GM21825 (cell line): ENCODE results near the gene LMBRD1.
A peak's percentile ranks its signal among the peaks of the same experiment; 100 is the strongest.
"Not testable (repeated sequence)": the region's sequence is repeated elsewhere in the genome, so short reads cannot be mapped to it uniquely, and the experiment has no call there.

Experiments
- ATAC-seq: cut with Tn5 transposase; IDR thresholded peaks from one replicate; pipeline ENCODE4 v1.9.1; 2021; ENCODE audit warnings: mild to moderate bottlenecking, moderate library complexity; ENCODE audit not compliant: unreplicated experiment

LMBRD1 gene

GRCh38 chr6:69798796-69799195, 2.0 kb upstream of the LMBRD1 start:
- ATAC-seq, result not testable (repeated sequence)

- peak; percentile 29 for ATAC-seq
Observed at GRCh38 chr6:69796073-69796641, 653 bp downstream of the LMBRD1 start.

DNA sequence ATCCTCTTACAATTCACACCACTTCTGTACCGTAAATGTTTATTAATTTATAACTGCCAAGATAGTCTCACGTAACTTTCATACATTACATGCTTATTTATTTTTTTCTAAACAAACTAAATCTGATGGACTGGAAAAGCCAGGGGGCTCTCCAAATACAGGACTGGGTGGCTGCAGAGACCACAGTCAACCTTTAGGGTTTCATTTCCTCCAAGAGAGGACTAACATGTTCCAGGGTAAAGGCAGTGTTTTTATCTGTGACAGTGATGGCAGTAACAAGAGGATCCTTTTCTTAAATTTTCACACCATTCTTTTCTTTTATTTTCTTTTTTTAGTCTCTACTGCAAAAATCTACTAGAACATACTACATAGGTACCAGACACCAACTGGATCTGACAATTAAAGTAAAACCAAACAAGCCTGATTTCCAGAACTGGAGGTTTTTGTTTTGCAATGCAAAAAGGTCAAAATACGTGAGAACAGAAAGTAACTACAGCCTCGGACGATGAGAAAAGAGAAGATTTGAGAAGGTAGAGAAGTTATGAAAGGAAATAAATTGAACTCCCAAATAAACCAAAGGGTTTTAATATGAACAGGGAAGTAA, 1.2 kb downstream of the LMBRD1 start:
- ATAC-seq, result peak; percentile 44

DNA sequence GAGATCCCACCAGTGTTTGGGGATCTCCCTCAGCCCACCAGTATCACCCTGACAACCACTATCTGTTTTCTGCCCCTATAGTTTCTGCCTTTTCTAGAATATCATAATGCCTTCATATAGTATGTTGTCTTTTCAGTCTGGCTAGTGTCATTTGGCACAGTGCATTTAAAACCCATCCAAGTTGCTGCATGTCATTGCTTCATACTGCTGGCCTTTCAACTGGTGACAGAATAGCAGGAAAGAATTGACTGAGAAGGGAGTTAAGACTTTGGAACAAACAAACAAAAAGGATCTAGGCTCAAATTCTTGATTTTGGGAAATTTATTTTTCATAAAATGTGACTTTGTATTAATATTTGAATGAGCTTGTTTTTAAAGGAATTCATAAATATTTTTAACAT, 4.5 kb downstream of the LMBRD1 start:
- no peak for ATAC-seq

DNA sequence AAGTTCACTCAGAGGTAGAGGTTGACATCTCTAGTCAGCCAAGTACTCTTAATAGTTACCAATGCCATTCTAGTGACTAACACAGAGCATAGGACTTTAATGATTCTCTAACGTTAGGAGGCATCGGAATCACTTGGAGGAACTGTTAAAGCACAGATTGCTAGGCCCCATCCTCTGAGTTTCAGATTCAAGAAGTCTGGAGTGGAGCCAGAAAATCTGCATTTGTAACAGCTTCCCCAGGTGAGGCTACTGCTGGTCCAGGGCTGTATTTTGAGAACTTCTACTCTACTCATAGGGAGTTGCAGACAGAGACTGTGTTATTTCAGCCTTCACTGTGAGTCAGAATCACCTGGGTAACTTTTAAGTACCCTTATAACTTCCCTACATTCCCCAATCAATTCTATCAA, 5.7 kb downstream of the LMBRD1 start:
- peak; percentile 44 for ATAC-seq

GRCh38 chr6:69790629-69791028, 6.2 kb downstream of the LMBRD1 start:
- peak; percentile 1 for ATAC-seq

DNA sequence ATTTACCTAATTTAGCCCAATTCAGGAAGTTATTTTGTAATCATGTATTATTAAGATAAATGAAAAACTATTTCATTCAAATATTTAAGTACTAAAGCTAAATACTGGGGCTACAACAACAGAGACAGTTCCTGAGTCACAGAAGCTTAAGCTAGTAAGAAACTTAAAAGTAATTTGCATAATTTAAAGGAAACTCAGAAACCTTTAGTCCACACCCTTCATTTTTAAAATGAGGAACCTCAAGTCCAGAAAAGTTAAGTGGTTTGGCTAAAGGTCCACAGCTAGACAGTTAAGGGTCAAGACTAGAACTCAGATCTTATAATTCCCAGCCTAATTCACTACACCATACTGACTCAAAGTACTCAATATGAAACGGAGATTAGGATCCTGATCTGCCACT, 7.2 kb downstream of the LMBRD1 start:
- no peak for ATAC-seq

DNA sequence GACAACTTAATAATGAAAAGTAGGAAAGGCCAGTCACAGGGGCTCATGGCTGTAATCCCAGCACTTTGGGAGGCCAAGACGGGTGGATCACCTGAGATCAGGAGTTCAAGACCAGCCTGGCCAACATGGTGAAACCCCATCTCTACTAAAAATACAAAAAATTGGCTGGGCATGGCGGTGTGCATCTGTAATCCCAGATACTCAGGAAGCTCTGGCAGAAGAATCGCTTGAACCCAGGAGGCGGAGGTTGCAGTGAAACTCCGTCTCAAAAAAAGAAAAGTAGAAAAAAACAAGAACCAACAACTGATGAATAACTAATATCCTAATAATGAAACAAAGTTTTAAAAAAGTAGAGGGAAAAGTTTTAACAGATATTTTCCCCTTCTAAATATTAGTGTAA, 9.4 kb downstream of the LMBRD1 start:
- not testable (repeated sequence) for ATAC-seq

DNA sequence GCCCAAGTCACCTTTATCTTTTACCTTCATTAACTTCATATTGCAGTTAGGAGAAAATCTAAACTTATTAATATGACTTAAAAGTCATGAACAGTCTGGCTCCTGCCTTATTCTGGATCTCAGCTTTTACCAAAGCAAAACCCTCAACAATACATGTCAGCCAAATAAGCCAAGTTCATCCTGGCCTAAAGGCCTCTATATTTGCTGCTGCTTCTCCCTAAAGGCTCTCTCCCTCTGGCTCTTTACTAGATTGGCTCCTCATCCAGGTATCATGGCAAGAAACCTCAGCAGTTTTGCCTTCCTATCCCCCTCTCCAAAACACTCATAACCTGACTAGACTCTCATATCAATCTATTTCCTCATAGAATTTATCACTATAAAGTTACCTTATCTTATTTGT, 11.1 kb downstream of the LMBRD1 start:
- no peak for ATAC-seq

- peak; percentile 74 for ATAC-seq
Observed at GRCh38 chr6:69784595-69785377, 12.0 kb downstream of the LMBRD1 start.

- ATAC-seq, result no peak
Observed at GRCh38 chr6:69783108-69783507, 13.7 kb downstream of the LMBRD1 start.

DNA sequence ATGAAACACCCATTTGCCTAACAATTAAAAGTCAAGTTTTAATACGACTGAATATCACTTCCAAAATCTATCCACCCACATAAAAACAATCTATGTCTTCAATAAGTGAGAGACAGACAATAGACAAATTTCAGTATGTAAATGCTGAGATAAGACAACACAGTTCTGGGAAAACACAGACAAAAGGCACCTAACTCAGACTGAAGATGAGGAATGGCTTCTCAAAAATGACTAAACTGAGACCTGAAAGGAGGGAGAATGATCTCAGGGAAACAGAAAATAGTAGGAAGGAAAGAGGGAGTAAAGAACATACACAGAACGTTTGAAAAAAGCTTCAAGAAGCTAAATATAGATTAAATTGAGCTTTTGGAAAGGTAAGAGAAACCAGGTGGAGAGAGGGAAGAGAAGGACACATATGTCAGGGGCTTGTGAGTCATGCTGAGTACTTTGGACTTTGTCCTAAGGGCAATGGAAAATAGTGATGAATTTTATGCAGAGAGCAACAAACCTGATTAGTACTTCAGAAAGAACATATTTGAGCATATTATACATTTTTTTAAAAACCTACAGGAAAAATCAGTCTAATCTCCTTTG, 16.1 kb downstream of the LMBRD1 start:
- ATAC-seq, result no peak

- no peak for ATAC-seq
Observed at GRCh38 chr6:69775941-69776340, 20.9 kb downstream of the LMBRD1 start.

- ATAC-seq, result no peak
Observed at GRCh38 chr6:69775585-69775849, 21.3 kb downstream of the LMBRD1 start.

DNA sequence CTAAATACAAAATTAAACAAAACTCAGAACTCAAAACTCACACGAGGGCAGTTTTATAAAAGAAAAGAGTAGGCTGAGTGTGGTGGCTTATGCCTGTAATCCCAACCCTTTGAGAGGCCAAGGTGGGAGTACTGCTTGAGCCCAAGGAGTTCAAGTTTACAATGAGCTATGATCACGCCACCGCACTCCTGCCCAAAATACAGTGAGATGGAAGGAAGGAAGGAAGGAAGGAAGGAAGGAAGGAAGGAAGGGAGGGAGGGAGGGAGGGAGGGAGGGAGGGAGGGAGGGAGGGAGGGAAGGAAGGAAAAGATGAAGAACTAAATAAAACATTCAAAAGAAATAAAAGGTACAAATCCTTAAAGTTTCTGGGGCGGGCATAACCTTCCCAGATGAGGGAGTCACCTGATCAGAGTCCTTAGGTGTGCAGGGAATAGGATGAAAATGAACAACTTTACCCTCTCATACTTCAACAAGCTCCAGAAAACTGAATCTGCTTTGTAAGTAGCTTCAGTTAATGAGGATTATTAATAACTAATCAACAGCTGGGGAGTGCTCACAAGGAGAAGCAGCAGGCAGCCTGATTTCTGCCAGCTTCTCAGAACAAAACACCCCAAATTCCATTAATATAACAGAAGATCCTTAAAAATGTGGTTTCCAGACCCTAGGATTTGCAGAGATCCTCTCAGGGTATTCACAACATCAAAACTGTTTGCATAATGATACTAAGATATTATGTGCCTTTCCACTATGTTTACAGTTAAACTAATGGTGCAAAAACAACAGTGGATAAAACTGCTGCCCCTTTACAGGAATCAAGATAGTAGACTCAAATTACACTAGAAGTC, 21.8 kb downstream of the LMBRD1 start:
- ATAC-seq, result no peak

DNA sequence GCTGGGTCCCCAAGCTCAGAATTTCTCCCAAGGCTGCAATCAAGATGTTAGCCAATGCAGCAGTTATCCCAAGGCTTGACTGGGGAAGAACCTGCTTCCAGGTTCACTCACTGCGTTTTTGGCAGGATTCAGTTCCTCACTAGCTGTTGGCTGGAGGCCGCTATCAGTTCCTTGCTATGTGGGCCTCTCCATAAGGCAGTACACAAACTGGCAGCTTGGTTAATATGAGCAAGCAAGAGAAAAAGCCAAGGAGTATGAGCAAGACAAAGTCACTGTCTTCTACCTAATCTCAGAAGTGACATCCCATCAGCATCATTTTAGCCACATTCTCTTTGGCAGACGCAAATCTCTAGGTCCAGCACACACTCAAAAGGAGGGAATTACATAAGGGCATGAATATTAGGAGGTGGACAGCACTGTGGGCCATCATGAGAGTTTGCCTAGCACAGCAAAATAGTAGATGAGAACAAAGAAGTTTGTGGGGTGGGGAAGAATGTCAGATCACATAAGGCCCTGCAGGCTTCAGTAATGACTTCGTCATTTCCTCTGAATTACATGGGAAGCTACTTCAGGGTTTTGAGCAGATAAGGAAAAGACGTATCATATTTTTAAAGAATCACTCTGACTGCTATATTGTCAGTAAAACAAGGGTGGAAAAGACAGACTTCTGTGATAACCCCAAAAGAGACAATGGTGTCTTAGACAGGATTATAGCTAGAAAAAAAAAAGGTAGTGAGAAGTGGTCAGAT, 25.5 kb downstream of the LMBRD1 start:
- ATAC-seq, result no peak

DNA sequence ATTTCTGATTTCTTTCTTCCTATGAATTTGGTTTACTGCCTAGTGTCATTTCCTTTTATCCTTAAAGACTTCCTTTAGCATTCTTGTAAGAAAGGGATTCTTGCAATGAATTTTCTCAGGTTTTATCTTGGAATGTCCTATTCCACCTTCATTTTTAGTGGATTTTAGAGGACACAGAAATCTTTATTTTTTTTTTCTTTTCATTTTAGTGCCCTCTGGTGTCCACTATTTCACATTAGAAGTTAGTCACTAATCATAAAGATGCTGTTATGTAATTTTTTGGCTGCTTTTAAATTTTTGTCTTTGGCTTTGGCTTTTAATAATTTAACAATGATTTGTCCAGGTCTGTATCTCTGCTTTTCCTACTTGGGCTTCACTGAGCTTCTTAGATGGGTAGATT, 28.1 kb downstream of the LMBRD1 start:
- no peak for ATAC-seq

- ATAC-seq, result no peak
Observed at GRCh38 chr6:69763763-69764162, 33.0 kb downstream of the LMBRD1 start.

GRCh38 chr6:69761853-69762252, 35.0 kb downstream of the LMBRD1 start:
- ATAC-seq, result no peak

GRCh38 chr6:69758214-69758613, 38.6 kb downstream of the LMBRD1 start:
- ATAC-seq, result no peak

GRCh38 chr6:69756907-69757306, 39.9 kb downstream of the LMBRD1 start:
- ATAC-seq, result no peak
